K562 (cell line): ENCODE results near the gene TOR1B. TPM values are rescaled to one million over a fixed set of nuclear protein-coding genes. Genes with fewer than 3 reads are reported as not detected.
A peak's percentile ranks its signal among the peaks of the same experiment; 100 is the strongest.

Experiments used
- ARID4B ChIP-seq: sonication (generic); formaldehyde crosslinking; IDR thresholded peaks from 2 replicates; pipeline ENCODE4 v1.8.0; 2022; ENCODE audit warnings: mild to moderate bottlenecking, missing genetic modification reagents
- CUX1 ChIP-seq: fragments of 200-800 bp; sonication (Bioruptor generic); IDR thresholded peaks from 2 replicates; pipeline ENCODE4 v1.6.1; 2016; ENCODE audit warnings: missing genetic modification characterization, missing compliant biosample characterization
- HMBOX1 ChIP-seq: sonication (generic); IDR thresholded peaks from 2 replicates; pipeline ENCODE4 v1.6.1; 2016
- HNRNPLL ChIP-seq: fragments of 200-400 bp; formaldehyde crosslinking; IDR thresholded peaks from 2 replicates; pipeline ENCODE4 v1.6.1; 2017; ENCODE audit warnings: low read length, low read depth, mild to moderate bottlenecking; ENCODE audit not compliant: poor library complexity, severe bottlenecking
- KDM2B ChIP-seq: fragments of 250-450 bp; sonication (Bioruptor Pico); IDR thresholded peaks from 2 replicates; pipeline ENCODE4 v1.8.0; 2021; ENCODE audit warnings: mild to moderate bottlenecking, moderate library complexity
- MYC ChIP-seq, 2 experiments: fragments of 250-450 bp in 1 of 2; sonication (Bioruptor Pico) in 1 of 2; IDR thresholded peaks; 2 replicates each; pipeline versions ENCODE4 v1.5.1 to v1.6.1; 2012 to 2021; ENCODE audit warnings: low read depth in 2 of 2, borderline replicate concordance in 1 of 2, improper control_type of control experiment in 1 of 2, low read length in 1 of 2, mild to moderate bottlenecking in 1 of 2, moderate library complexity in 1 of 2
- POLR2AphosphoS5 ChIP-seq: IDR thresholded peaks from 2 replicates; pipeline ENCODE4 v1.6.1; 2011; ENCODE audit warnings: mild to moderate bottlenecking, low read depth, low read length, moderate library complexity; ENCODE audit not compliant: control insufficient read depth, insufficient read depth
- ZBTB11 ChIP-seq, 3 experiments: fragments of 200-800 bp in 1 of 3; fragments of 250-450 bp in 1 of 3; fragments of 450-650 bp in 1 of 3; sonication (Bioruptor Pico) in 1 of 3; sonication (Bioruptor generic) in 1 of 3; formaldehyde crosslinking in 1 of 3; IDR thresholded peaks; 2 replicates each; pipeline versions ENCODE4 v1.6.1 to v1.8.0; 2016 to 2022; ENCODE audit warnings: mild to moderate bottlenecking in 2 of 3, missing genetic modification characterization in 2 of 3, missing compliant biosample characterization in 1 of 3, moderate library complexity in 1 of 3
- ZC3H4 ChIP-seq: sonication (generic); formaldehyde crosslinking; IDR thresholded peaks from 2 replicates; pipeline ENCODE4 v1.9.0; 2021; ENCODE audit warnings: missing genetic modification reagents, borderline replicate concordance
- ZNF140 ChIP-seq: fragments of 250-450 bp; sonication (Bioruptor Pico); IDR thresholded peaks from 2 replicates; pipeline ENCODE4 v1.8.0; 2021; ENCODE audit warnings: moderate library complexity, mild to moderate bottlenecking, inconsistent platforms
- polyA plus RNA-seq, 8 experiments: library from polyadenylated mRNA; depleted of rRNA in 4 of 8; stranded (reverse) in 5 of 8; unstranded in 3 of 8; fragments of >200 nt; fragmentation: Nextera tagmentation in 2 of 8; fragmentation: Illumina TruSeq in 1 of 8; extraction: Ambion mirVana in 2 of 8; extraction: Trizol in 1 of 8; gene quantifications; 2 replicates each; pipeline versions ENCODE4 v1.2.1 to v1.2.3, GENCODE V29; 2011 to 2014; ENCODE audit warnings: inconsistent platforms in 1 of 8, missing spikeins in 1 of 8
- total RNA-seq, 7 experiments: library from RNA; depleted of rRNA in 6 of 7; stranded (reverse); fragments of >200 nt in 6 of 7; fragmentation: Illumina TruSeq in 2 of 7; extraction: Trizol in 2 of 7; gene quantifications; 2 replicates each; pipeline versions ENCODE4 v1.2.1 to v1.2.3, GENCODE V29; 2011 to 2021; ENCODE audit warnings: low replicate concordance in 1 of 7

The TOR1B gene
- total and polyA plus RNA-seq, 9 of the 15 experiments (the other 6 are each of a cell fraction or from before 2014, with no cell fraction given), result 4.2 to 36.5 (median 24.6) TPM

GRCh38 chr9:129814432-129815223 lies 11.6 kb downstream of the TOR1B start (continued):
- TF ChIP-seq ZBTB11 (CRISPR knock-in tag; IDR thresholded peaks at IDR 0.05) (no peak), ZC3H4 (peak; percentile 35; the same call in 1 of the 2 replicates), MYC (IDR thresholded peaks at IDR 0.05; ENCODE audit: low read depth, low read length) (no peak), MYC (CRISPR knock-in tag; IDR thresholded peaks at IDR 0.05; ENCODE audit: borderline replicate concordance, low read depth) (no peak), ZNF140 (no peak), HMBOX1 (no peak), CUX1 (CRISPR knock-in tag) (no peak), KDM2B (CRISPR knock-in tag) (no peak), ARID4B (0 out of 2 replicates have a peak, but pooled peaks have one; percentile 26), HNRNPLL (peak; percentile 16), POLR2AphosphoS5 (no peak; the same call in 1 of the 2 replicates)
